ENCODE results near the gene NQO2.
"Not testable (repeated sequence)": the region's sequence is repeated elsewhere in the genome, so short reads cannot be mapped to it uniquely, and the experiment has no call there.

Gene NQO2

DNA sequence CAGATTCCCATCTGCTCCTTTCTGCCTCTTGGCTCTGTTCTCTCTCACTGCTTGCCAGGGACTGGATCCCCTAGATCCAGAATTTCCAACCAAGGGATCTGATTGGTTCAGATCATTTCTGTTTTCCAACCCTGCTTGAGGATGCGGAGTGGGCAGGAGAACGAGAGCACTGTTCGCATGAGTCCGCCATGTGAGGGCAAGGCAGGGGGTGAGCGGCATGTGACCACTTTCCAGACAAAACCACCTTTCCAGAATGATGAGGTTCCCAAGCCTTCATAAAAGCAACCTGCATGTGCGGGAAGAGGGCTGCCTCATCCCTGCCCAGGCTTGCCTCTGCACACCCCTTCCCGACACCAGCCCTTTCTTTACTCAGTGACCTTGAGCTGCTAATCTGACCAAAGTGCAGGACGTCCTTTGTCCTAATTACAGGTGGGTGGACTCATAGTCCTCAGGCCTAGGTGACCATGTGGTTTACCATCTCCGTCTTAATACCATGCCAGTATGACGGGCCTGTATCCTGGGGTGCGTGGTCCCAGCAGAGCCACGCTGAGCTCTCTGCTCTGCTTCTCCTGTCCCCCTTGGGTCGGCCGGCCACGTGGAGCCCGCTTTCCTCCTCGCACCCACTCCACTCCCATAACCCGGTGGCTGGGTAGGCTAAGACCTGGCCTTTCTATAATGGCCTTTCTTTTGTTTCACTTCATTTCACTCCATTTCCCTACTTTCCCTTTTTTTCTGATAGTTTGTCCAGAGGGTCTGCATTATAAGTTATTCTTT is 14.4 kb downstream of the NQO2 start:
- no peak for DNase-seq (ENCODE audit: low spot score)

DNA sequence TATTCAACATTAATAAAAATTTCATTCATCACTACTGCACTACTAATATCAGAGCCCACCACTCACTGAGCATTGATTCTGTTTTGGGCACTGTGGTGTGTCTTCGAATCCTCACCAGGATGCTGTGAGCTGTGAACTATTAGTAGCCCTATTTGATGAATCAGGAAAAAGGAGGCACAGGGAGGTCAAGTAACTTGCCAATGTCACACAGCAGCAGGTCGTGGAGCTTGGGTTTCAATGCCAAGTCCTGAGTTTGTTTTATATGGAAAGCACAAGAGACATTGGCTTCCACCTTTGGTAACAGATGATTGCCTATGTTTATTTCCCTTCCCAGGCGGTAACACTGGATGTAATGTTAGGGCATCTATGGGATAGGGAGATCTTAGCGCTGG is 15.0 kb downstream of the NQO2 start:
- no peak for DNase-seq (ENCODE audit: low spot score)

DNA sequence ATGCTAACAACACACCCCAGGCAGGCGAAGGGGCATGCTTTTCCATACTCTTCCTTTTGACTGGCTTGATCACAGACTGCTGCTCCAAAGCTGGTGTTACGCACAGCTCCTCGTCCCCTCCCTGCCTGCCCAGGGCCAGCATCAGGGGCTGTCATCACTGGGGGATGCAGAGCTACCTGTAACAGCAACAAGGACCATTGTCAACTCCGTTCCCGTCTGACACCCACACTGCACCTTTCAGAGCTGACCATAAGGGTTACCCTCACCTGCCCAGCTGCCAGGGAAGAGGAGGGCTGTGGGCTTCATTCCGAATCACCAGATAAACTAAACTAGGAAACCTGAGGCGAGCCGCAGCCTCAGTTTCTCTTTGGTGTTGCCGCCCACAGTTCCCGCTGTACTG is 15.4 kb downstream of the NQO2 start:
- DNase-seq (ENCODE audit: low spot score): no peak

DNA sequence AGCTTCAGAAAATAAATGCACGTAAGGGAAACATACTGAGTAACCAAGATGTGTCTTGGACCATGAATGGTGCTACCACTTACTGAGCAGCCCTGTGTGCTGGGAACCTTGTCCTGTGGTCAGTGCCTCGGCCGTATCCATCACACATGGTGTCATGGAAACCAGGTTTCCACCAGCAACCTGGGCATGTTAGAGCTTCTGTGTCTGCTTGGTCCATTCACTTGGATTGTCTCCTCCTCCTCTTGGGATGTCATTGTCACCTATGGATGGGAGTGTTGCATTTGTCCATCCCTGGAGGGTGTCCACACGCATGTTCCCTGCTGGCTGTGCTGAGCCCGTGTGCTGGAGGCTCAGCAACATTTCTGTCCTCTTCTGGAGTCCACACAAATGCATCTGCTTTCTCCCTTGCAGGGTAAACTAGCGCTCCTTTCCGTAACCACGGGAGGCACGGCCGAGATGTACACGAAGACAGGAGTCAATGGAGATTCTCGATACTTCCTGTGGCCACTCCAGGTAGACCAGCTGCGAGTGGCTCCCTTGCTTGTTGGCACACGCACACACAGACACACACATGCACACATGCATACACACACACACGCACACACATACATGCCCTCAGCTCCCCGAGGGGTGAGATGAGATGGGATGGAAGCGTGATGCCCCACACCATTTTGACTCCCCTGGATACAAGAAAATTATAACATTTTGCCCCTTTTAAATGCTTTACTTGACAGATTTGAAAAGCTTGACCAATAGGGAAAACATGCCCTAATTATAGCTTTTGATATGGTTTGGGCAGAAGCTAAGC is 17.0 kb downstream of the NQO2 start:
- DNase-seq (ENCODE audit: low spot score): no peak

DNA sequence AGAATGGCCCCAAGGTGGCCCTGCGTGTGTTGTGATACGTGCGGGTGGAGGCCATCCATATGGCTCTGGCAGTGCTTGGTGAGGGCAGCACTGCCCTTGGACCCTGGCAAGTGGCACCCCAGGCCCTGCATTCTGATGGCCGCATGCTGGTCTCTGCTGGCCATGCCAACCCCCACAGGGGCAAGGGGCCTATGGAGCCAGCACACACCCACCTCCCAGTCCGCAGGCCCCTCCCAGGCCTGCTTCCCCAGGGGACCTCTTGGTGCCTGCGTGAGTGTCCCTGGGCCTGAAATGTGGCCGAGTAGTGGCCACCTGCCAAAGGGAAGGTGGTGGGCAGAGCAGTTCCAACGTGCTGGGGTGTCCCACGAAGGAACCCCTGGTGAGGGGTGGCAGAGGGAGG is 17.6 kb downstream of the NQO2 start:
- DNase-seq (ENCODE audit: low spot score): no peak

DNA sequence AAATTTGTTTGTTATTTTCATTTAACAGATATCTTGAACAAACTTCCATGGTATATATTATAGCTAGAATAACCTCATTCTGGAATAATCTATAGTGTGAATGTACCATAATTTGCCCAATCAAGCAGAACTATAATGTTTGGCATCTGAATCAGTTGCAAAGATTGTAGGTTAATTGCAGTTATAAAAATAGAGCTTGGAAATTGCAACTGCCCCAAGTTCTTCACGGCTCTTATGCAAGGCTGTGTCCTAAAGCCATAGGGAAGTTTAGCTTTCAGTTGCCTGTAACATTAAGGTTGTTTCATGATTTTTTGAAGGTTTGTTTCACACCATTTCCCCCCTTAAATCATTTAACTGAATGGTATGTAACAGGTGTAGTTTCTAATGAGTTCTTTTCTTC is 19.4 kb downstream of the NQO2 start:
- no peak for DNase-seq (ENCODE audit: low spot score)

DNA sequence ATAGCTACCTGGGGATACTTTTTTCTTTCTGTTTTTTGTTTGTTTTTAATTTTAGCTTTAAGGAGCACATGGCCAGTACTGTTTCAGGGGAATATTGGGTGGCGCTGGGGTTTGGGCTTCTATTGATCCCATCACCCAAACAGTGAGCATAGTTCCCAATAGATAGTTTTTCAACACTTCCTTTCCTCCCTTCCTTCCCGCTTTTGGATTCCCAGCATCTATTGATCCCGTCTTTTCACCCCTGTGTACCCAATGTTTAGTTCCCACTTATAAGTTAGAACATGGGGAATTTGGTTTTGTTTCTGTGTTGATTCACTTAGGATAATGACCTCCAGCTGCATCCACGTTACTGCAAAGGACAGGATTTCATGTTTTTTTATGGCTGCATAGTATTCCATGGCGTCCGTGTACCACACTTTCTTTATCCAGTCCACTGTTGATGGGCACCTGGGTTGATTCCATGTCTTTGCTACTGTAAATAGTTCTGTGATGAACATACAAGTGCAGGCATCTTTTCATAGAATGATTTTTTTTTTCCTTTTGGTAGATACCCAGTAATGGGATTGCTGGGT is 20.1 kb downstream of the NQO2 start:
- DNase-seq (ENCODE audit: low spot score): no peak

DNA sequence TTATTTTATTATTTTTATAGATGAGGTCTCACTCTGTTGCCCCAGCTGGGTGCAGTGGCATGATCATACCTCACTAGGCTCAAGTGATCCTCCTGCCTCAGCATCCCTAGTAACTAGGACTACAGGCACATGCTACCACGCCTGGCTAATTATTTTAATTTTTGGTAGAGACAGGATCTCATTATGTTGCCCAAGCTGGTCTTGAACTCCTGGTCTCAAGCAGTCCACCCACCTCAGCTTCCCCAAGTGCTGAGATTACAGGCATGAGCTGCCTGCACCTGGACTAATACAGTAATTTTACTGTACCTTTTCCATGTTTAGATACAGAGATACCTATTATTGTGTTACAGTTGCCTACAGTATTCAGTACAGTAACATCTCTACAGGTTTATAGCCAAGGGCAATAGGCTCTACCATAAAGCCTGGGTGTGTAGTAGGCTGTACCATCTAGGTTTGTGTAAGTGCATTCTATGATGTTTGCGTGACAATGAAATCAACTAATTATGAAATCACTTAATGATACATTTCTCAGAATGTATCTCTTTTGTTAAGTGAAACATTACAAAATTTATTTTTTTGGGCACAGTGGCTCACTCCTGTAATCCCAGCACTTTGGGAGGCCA is 21.4 kb downstream of the NQO2 start:
- DNase-seq (ENCODE audit: low spot score): not testable (repeated sequence)

DNA sequence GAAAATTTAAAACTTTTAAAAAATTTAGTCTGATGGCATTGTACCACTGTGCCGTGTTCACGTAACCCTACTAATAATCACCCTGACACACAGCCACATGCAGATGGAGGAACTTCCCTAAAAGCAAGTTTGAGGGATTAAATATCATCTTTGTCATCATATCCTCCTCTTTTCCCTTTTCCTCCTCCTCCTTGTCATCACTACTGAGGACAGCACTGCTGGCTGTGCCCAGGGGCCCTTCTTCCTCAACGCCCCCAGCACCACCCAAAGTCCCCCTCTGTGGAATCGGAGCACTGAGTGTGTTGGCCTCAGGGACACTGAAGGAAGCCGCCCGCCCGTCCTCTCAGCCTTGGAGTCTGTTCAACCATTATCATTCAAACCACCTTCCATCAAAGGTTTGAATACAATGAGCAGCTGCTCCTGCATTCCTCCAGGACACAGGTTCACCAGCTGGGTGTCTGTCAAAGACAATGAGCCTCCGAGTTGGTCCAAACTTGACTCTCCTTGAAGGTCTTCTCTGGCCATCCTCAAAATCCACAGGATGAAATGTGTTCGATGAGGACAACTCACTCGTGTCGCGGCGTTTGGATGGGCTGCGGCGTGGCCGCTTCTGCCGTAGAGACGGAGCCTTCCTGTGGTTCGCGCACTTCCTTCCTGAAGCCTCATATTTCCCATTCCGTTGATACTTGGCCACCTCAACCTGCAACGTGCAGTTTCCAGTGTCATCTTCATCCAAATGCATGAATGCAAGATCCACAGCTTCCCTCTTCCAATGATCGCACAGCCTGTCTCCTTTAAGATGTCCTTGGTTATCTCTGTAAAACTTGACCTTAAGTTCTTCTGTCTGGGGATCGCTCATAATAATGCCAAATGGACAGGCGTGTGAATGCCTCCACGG is 23.3 kb downstream of the NQO2 start:
- peak; percentile 60 for DNase-seq (ENCODE audit: low spot score)

DNA sequence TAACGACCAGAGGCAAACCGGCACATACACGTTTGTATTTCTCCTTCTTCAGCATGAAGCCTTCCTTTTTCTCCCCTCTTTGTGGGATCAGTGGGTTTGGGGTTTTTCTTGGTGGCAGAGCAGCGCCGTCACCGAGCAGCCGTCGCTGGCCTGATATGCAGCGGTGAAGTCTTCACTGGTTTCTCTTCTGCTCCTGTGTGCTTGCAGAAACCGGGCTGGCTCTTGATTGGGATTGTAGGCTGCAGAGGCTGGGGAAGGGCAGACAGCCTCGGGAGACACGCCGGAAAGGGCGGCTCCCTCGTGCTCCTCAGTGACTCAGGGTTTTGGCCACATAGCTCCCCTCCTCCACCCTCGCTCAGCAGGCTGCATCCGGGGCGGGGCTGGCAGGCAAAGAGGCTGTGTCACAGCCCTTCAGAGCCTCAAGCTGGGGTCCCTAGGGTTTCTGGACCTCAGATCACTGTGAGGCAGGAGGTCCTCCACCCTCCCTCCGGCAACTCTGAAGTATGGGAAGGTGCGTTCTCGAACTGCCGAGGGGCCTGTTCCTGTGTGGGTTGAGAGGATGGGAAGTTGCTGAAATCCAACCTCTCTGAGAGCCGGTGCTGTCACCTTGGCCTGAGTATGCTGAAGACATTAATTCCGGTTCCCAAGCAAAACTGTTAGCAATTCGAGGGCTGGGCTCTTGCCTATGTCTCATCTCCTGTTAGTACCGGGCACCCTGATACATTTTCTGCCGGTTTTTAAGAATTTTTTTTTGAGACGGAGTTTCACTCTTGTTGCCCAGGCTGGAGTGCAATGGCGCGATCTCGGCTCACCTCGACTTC is 24.2 kb downstream of the NQO2 start:
- DNase-seq (ENCODE audit: low spot score): peak; percentile 97

DNA sequence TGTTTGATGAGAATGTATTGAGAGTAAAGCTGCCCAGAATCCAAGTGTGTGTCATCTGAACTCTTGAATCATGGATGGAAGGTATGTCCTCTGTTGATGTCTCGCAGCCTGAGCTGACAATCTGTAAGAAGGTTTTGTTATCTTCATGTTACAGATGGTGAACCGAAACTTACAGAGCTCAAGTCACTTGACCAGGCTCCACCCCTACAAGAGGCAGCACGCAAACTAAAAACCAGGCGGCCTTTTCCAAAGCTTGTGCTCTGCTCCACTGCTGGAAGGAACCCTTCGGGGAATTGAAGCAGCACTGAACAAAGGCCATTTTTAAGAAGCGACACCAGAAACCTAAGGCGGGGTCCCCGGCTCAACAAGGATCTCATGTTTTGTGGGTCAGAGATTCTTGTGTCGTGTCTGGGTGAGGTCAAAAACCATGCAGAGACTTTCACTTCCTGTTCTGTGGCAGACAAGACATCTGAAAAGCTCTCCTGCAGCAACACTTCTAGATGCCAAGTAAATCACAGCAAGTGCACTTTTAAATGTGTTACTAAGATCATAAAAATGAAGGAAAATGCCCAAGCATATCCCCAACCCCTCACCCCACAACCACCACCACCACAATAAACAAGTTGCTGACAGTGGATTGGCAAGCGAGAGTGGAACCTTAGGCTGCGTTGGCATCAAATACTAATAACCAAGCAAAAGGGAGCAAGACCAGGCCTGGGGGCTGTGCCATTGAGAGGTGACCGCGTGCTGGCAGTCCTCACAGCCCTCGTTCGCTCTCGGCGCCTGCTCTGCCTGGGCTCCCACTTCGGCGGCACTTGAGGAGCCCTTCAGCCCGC is 27.3 kb downstream of the NQO2 start:
- DNase-seq (ENCODE audit: low spot score): no peak

DNA sequence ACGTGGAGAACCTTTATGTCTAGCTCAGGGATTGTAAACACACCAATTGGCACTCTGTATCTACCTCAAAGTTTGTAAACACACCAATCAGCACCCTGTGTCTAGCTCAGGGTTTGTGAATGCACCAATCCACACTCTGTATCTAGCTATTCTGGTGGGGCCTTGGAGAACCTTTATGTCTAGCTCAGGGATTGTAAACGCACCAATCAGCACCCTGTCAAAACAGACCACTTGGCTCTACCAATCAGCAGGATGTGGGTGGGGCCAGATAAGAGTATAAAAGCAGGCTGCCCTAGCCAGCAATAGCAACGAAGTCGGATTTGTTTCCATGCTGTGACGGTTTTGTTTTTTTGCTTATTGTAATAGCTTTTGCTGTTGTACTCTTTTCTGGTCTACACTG is 28.5 kb downstream of the NQO2 start:
- DNase-seq (ENCODE audit: low spot score): not testable (repeated sequence)

DNA sequence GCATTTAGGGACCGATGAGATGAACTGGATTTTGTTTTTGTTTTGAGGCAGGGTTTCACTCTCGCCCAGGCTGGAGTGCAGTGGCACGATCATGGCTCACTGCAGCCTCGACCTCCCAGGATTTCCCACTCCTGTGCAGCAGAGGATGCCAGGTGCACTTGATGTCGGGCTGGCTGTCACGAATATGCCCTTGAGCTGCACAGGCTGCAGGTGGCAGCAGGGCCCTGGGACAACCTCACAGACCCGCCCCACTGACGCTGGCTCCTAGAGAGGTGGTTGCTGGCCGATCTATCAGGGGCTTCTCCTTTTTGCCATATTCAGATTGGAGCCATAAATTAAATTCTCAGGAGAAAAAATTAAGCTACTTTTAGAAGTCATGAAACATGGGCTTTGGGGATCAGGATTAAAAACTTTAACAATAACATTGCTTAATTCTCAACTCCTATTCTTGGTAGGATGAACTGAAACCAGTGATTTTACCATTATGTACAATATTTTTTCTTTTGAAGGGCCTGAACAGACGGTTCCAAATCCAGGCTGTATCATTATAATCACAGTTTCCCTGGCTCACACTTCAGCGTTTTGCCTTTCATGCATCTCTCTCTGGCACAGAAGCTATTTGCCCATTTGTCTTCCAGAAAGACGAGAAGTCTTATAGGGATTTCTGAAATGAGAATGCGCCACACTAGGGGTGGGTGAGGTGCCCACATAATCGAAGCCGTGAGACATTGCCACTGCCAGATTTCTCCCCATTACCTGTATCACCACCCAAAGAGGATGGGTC is 32.4 kb downstream of the NQO2 start:
- DNase-seq (ENCODE audit: low spot score): no peak

DNA sequence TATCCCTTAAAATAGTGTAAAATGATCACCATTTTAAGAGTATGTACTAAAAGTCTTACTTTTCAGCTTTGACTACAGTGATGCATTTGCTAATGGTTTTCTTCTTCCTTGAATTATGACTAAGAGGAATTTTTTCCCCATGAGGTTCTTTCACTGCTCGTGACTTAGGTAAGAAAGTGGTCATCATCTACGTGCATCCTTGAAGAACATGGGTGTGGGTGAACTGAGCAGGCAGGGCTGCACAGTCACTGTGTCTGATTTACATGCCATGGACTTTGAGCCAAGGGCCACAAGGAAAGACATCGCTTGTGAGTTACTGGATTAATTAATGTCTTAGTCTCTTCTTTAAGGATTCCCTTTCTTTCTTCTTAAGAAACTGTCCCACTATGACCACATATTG is 33.3 kb downstream of the NQO2 start:
- DNase-seq (ENCODE audit: low spot score): peak; percentile 76

DNA sequence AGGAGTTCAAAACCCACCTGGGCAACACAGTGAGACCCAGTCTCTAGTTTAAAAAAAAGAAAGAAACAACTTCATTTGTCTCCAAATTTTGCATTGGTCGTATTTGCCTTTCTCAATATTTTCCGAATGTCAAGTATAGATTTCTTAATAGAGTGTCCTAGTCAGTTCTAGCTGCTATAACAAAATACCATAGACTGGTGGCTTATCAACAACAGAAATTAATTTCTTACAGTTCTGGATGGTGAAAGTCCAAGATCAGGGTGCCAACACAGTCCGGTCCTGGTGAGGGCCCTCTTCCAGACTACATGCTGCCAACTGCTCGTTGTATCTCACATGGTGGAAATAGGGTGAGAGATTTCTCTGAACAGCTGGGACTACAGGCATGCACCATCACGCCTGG is 34.0 kb downstream of the NQO2 start:
- DNase-seq (ENCODE audit: low spot score): no peak

DNA sequence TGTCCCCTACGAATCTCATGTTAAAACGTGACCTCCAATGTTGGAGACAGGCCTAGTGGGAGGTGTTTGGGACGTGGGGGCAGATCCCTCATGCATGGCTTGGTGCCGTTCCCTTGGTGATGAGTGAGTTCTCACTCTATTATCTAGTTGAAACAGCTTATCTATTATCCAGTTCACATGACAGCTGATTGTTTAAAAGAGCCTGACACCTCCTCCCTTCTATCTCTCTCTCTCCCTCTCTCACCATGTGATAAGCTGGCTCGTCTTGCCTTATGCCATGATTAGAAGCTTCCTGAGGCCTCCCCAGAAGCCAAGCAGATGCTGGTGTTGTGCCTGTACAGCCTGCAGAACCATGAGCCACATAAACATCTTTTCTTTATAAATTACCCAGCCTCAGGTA is 35.7 kb downstream of the NQO2 start:
- no peak for DNase-seq (ENCODE audit: low spot score)

DNA sequence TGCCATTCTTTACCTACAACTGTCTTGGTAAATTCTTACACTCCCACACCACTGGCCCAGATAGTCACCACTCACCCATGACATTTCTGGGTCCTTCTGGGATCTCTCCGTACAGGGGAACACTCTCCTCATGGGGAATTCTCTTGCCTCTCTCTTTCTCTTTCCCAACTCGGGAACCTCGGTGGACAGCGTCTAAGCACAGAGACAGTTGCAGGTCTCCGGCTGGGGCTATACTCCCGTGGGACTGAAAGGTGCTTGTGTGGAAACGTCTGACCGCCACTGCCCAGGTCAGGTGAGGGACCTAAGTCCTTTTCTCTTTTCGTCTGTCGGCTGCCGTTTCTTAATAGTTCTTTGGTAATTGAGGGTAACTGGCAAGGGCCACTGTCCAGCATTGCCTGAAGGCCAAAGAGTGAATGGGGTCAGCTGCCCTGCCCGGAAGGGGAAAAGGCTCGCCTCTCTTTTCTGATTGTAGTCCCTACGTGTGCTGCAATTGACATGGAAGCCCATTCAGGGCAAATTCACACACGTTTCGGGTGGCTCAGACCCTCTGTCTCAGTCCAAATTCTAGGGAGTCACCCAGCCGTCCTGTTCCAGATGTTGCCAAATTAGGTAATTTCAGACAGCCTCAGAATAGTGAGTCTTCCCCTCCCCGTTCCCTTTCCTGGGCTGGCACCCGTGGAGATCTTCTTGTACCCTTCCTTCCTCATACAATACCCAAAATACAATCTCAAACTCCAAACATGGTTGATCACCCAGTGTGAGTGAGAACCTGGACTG is 37.4 kb downstream of the NQO2 start:
- no peak for DNase-seq (ENCODE audit: low spot score)

DNA sequence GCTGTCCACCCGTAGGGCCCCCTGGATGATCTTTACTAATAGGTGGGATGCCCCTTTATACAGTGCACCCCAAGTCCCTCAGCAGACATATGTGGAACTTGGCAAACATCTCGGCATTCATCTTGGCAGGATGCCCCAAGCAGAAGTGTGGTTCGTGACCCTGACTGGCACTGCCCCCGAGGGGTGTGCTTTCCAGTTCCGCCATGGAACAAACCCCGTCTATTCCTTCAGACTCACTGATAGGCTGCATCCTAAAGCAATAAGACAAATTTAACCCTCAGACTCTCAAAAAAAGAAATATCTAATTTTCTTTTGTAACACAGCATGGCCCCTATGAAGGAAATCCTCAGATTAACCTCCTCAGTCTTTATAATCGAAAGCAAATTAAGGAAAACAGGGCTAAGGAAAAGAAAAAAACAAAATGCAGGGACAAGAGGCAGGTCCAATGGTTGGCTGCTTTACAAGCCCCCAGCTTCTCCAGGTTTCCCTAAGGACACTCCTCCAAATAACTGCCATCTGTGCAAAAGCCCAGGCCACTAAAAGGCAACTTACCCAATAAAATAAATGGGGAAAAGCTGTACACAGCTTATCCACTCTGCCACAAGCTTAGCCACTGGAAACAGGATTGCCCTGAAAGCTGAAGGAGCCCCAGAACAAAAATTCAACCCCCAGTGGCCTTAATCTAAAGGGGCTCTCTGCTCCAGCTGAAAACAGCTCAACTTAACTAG is 38.1 kb downstream of the NQO2 start:
- DNase-seq (ENCODE audit: low spot score): no peak
